Neural cell (in vitro differentiated cells): ENCODE measurements around the gene TMEM131.

Experiments
- EP300 ChIP-seq: fragments of 450-650 bp; conservative IDR thresholded peaks from 2 replicates; pipeline ENCODE4 v1.6.1; 2014; ENCODE audit warnings: antibody characterized with exemption, mild to moderate bottlenecking, moderate library complexity; ENCODE audit not compliant: poor library complexity, severe bottlenecking
- EZH2 ChIP-seq: fragments of 200-600, 300-800 bp; shearing (Covaris generic), sonication (generic); IDR thresholded peaks from 2 replicates; pipeline ENCODE4 v1.6.1; 2014; ENCODE audit warnings: antibody characterized with exemption, low read length, borderline replicate concordance, mild to moderate bottlenecking; ENCODE audit not compliant: insufficient read depth, poor library complexity, severe bottlenecking
- MXI1 ChIP-seq: fragments of 450-650 bp; conservative IDR thresholded peaks from 2 replicates; pipeline ENCODE4 v1.6.1; 2014; ENCODE audit warnings: antibody characterized with exemption, mild to moderate bottlenecking; ENCODE audit not compliant: poor library complexity, severe bottlenecking
- POLR2AphosphoS5 ChIP-seq: IDR thresholded peaks from 2 replicates; pipeline ENCODE4 v1.6.1; 2012
- RAD21 ChIP-seq: fragments of 450-650 bp; conservative IDR thresholded peaks from 2 replicates; pipeline ENCODE4 v1.6.1; 2014; ENCODE audit warnings: antibody characterized with exemption, mild to moderate bottlenecking, moderate library complexity
- REST ChIP-seq: IDR thresholded peaks from 2 replicates; pipeline ENCODE4 v1.6.1; 2012; ENCODE audit warnings: borderline replicate concordance
- SMC3 ChIP-seq: fragments of 450-650 bp; conservative IDR thresholded peaks from 2 replicates; pipeline ENCODE4 v1.6.1; 2014; ENCODE audit warnings: antibody characterized with exemption, mild to moderate bottlenecking, moderate library complexity; ENCODE audit not compliant: poor library complexity
- TAF1 ChIP-seq: IDR thresholded peaks from 2 replicates; pipeline ENCODE4 v1.6.1; 2012; ENCODE audit warnings: low read depth
- TF ChIP-seq, protein P1 (sequence below): fragments of 450-650 bp; IDR thresholded peaks from 2 replicates; pipeline ENCODE4 v1.5.1; 2014; ENCODE audit warnings: antibody characterized with exemption, mild to moderate bottlenecking, moderate library complexity; ENCODE audit not compliant: poor library complexity, severe bottlenecking

- TF ChIP-seq, protein P1, sequence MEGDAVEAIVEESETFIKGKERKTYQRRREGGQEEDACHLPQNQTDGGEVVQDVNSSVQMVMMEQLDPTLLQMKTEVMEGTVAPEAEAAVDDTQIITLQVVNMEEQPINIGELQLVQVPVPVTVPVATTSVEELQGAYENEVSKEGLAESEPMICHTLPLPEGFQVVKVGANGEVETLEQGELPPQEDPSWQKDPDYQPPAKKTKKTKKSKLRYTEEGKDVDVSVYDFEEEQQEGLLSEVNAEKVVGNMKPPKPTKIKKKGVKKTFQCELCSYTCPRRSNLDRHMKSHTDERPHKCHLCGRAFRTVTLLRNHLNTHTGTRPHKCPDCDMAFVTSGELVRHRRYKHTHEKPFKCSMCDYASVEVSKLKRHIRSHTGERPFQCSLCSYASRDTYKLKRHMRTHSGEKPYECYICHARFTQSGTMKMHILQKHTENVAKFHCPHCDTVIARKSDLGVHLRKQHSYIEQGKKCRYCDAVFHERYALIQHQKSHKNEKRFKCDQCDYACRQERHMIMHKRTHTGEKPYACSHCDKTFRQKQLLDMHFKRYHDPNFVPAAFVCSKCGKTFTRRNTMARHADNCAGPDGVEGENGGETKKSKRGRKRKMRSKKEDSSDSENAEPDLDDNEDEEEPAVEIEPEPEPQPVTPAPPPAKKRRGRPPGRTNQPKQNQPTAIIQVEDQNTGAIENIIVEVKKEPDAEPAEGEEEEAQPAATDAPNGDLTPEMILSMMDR: no peak
- no peak for TF ChIP-seq POLR2AphosphoS5
- no peak for TF ChIP-seq RAD21
- TF ChIP-seq TAF1: no peak
- no peak for TF ChIP-seq EZH2
- TF ChIP-seq REST: no peak
- no peak for TF ChIP-seq SMC3
- no peak for TF ChIP-seq EP300
- TF ChIP-seq MXI1: no peak
These were observed 276.2 kb downstream of the TMEM131 start for GRCh38 chr2:97719362-97720155.
